Liver (tissue), 3 donors: ENCODE data around the gene HDDC3.

Source experiments
- CTCF ChIP-seq: fragments of 150-350 bp; IDR thresholded peaks from 2 replicates; pipeline ENCODE4 v1.5.1; 2017; ENCODE audit warnings: improper control_type of control experiment, low read depth, low read length; ENCODE audit not compliant: missing input control
- REST ChIP-seq: IDR thresholded peaks from 2 replicates; pipeline ENCODE4 v1.6.1; 2016; ENCODE audit warnings: antibody characterized with exemption, mild to moderate bottlenecking
- RXRA ChIP-seq, 2 donors: IDR thresholded peaks; 2 replicates each; pipeline ENCODE4 v1.6.1; 2017 to 2018; ENCODE audit warnings: antibody characterized with exemption in 2 of 2, mild to moderate bottlenecking in 1 of 2
- donor health status: healthy.
- donor health status: healthy.

GRCh38 chr15:90955624-90956273, 23.4 kb upstream of the HDDC3 start:
- TF ChIP-seq REST (no peak), RXRA (IDR thresholded peaks at IDR 0.05) (no peak), CTCF (no peak)
